WTC11 (cell line): Measurements from ENCODE around the gene DCP1A.

Experiments
- CTCF ChIP-seq: fragments of 200-600 bp; IDR thresholded peaks from 2 replicates; pipeline ENCODE4 v1.8.0; 2022; ENCODE audit warnings: antibody characterized with exemption
- E2F1 ChIP-seq: sonication (generic); formaldehyde crosslinking; IDR thresholded peaks from 2 replicates; pipeline ENCODE4 v1.8.0; 2022; ENCODE audit warnings: mild to moderate bottlenecking, missing genetic modification reagents
- ELF4 ChIP-seq: sonication (generic); formaldehyde crosslinking; IDR thresholded peaks from 2 replicates; pipeline ENCODE4 v1.8.1; 2022; ENCODE audit warnings: low read depth, mild to moderate bottlenecking, moderate library complexity, missing genetic modification reagents
- NR2C2 ChIP-seq: sonication (generic); formaldehyde crosslinking; IDR thresholded peaks from 2 replicates; pipeline ENCODE4 v1.8.0; 2022; ENCODE audit warnings: mild to moderate bottlenecking, missing genetic modification reagents
- ZNF281 ChIP-seq: sonication (generic); formaldehyde crosslinking; IDR thresholded peaks from 2 replicates; pipeline ENCODE4 v1.8.0; 2023; ENCODE audit warnings: mild to moderate bottlenecking, missing genetic modification reagents

GRCh38 chr3:53243165-53243564 is 104.2 kb downstream of the DCP1A start:
- TF ChIP-seq NR2C2 (CRISPR knock-in tag) (no peak), ELF4 (CRISPR knock-in tag) (no peak), CTCF (no peak), ZNF281 (CRISPR knock-in tag) (no peak), E2F1 (CRISPR knock-in tag) (no peak)
